Cerebellar nuclear complex (tissue), 1 donor: ENCODE data around the gene TTLL11.
A peak's percentile ranks its signal among the peaks of the same experiment; 100 is the strongest.
"Not testable (repeated sequence)": the region's sequence is repeated elsewhere in the genome, so short reads cannot be mapped to it uniquely, and the experiment has no call there.

Experiments
- DNase-seq, 2 experiments: peaks; one replicate each; lab custom pipeline; 2025; lab: John Stamatoyannopoulos, UW

The TTLL11 gene

DNA sequence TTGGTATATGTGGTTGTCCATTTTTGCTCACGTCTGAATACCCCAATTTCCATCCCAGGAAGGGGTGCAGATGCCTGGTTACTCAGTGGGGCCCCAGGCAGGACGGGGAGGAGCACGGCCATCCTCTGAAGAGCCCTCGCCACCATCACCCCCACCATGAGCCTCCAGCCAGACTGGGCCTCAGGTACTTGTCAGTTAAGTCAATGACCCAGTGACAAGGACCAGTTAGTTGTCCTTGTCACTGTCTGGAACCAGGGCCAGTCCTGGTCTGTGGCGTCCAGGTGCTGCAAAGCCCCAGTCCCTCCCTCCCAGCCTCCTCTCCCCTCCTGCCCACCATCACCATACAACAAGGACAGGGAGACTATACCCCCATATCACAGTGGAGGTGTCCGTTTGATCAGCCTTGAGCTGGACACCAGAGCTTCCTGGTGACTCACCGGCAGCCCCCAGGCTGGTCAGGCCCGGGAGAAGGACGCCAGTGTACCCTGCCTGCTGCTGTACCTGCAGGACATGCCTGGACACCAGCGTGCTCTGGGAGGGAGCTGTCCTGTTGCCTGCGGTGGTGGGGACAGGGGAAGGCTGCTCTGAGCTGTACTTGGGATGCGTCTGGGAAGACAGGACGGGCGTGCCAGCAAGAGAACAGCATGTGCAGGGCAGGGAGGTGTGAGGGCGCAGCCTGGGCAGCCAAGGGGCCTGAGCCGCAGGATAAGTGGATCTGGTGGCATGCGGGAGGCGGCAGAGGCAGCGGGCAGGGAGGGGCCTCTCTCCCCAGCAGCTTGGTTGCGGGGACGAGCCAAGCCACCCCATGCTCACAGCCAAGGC, 32.6 kb upstream of the TTLL11 start:
- peak in 1 of 2 experiments; percentile 18 for DNase-seq

DNA sequence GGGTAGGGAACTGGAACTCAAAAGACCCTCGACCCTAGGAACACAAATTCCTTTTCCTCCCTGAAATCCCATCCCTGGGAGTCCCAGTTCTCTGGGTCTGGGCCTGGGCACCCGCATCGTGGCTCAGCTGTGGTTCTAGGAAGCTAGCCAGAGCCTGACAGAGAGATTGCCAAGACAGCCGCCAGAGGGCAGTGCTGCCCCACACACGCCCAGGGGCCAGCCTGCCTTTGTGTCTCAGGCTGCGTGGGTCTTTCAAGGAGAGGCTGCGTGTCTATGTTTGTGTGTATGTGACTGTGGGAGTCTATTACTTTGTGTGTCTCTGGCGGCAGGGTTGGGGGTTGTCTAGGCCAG, 32.0 kb upstream of the TTLL11 start:
- peak in 1 of 2 experiments; percentile 52 for DNase-seq

DNA sequence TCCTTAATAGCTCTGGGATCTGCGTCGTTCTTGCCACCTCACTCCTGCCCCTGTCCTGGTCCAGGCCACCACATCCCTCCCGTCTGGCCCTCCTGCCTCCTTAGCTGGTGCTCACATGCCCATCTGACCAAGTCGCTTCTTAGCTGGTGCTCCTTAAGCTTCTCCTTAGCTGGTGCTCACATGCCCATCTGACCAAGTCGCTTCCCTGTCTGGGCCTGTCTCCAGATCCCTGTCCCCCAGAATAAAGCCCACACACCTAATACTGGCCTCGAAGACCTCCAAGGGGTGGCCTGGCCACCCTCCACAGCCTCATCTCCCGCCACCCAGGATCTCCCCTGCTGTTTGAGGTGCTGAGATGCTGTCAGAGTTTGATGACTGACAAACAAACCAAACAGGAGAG, 31.4 kb upstream of the TTLL11 start:
- DNase-seq: no peak

GRCh38 chr9:122124048-122124447, 30.9 kb upstream of the TTLL11 start:
- no peak for DNase-seq

DNA sequence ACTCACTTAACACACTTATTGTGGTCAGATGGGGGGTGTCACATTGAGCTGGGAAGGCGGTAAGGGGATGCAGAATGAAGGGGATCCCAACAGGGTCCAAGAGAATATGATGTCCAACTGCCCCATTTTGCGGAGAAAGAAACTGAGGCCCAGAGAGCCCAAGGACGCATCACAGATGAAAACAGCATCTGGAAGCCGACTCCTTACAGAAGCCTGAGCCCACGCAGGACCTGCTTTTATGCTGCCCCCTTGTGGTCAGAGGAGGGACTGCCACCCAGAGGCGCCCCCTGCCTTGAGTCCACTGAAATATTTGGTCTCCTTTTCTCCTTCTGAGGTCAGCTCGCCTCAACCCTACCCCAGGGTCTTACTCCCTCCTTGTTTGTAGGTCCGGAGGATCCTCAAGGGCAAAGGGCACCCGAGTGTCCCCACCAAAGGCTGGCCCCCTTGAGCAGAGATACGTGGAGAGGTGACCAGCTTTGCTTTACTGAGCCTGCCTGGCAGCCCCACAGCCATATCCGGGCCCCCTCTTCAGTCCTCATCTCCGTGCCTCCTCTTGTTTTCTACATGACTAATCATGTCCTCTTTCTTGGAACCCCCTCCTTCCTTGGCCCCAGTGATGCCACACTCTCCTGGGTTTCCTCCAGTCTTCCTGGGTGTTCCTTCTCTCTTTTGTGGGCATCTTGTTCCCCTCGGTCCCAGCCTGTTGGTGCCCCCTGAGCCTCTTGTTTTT, 30.0 kb upstream of the TTLL11 start:
- no peak for DNase-seq

GRCh38 chr9:122122468-122122867, 29.4 kb upstream of the TTLL11 start:
- DNase-seq: no peak

DNA sequence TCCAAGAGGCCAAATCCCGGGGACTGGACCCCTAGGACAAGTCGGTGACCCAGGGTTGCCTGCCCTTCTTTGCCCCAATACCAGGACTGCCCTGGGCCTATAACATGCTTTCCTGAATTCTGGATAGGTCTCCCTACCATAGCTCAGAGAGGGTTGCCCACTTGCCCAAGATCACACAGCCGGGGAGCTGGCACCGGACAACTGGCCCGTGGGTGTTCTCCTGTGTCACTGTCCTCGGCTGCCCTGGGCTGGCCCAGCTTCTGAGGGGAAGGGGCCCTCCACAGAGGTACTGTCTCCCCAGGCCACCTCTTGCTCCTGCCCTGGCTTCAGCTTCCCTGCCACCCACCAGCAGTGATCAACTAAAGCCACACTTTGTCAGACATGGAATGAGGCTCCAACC, 28.8 kb upstream of the TTLL11 start:
- DNase-seq: no peak

DNA sequence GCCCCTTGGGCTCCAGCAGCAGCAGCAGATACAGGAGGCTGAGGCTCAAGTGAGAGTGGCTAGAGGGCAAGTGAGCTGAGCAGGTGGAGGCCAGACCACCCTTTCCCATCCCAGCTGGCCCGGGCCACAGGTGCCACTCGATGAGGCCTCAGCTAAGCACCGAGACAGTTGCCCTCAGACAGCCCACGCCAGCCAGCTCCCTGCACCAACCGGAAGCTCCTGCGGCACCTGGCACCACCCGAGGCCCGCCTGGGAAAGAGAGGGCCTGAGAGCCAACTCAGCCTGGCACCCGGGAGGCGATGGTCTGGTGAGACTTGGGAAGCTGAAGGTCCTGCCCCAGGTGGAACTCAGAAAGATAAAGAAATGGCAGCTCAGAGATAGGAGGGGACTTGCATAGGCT, 28.3 kb upstream of the TTLL11 start:
- no peak for DNase-seq

- no peak for DNase-seq
Observed at GRCh38 chr9:122120316-122121071, 27.4 kb upstream of the TTLL11 start.

DNA sequence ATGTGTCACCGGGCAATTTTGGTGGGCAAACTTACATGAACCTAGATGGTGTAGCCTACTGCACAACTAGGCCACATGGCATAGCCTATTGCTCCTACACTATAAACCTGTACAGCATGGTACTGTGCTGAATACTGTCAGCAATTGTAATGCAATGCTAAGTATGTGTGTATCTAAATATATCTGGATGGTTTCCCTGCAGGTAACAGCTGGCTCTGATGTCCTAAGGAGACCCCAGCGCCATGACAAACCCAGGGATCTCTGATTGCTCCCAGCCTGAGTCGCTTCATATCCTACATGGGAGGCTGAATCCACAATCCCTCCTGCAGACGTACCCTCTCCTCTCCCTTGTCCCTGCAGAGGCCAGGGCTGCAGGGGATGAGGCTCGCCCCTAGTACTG, 26.6 kb upstream of the TTLL11 start:
- no peak for DNase-seq

DNA sequence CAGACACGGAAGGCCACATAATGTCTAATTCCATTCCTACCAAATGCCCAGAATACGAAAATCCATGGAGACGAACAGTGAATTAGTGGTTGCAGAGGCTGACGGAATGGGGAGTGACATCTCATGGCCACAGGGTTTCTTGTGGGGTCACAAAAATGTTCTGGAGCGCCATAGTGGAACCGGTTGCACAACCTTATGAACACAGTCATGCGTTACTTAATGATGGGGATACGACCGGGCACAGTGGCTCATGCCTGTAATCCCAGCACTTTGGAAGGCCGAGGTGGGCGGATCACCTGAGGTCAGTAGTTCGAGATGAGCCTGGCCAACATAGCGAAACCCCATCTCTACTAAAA, 26.0 kb upstream of the TTLL11 start:
- no peak for DNase-seq

GRCh38 chr9:122118343-122119165, 25.4 kb upstream of the TTLL11 start:
- DNase-seq: no peak

GRCh38 chr9:122117241-122117640, 24.1 kb upstream of the TTLL11 start:
- DNase-seq: not testable (repeated sequence)

- DNase-seq: no peak
Observed at GRCh38 chr9:122116448-122117173, 23.5 kb upstream of the TTLL11 start.

DNA sequence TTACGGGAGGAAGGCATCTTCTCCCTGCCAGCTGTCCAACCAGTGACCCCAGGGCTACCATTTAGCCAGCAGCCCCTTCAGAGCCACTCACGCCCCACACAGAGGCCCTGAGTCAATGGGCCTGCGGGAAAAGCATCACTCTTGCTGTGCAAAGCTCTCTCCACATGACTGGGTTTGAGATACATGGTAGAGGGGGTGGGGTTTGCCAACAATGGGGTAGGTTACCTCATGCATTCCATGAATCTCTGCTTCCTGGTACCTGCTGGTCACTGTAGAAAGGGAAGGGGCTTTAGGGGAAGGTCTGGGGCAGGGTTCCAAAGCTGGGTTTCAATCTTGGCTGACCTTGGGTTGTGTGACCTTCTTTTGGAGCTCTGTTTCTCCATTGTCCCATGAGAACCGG, 22.9 kb upstream of the TTLL11 start:
- DNase-seq: no peak

DNA sequence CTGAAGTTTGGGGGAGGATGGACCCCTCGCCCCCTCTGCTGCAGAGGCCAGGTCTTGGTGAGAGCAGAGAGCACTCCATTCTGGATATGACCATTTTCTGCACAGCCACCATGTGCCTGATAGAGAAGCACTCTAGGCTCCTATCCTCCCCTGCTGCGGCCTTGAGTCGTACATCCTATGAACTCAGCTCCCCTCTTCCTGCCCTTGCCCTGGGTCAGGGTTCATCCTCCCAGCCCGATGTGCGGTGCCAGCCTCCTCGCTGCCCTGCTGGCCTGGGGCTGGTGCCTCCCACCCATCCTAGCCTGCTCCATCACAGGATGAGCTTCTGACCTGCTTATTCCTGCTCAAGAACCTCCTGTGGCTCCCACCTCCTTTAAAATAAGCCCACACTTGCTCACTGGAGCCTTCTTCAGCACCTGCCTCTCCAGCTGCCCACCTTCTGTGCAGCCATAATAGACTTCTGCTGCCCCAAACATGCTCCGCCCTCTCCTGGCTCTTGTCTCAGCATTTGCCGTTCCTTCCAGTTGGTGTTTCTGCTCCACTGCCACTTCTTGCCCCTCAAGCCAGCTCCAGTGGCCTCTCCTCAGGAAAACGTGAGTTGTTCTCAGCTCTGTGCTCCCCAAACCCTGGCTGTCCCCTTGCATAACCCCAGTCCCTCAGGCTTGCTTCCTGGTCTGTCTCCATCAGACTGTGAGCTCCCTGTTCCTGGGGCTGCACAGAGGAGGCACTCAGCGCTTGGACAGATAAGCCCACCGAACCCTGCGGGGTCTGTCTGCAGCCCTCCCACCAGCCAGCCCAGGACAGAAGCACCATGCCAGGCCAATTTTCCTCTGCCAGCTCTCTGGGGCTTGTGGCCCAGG, 22.3 kb upstream of the TTLL11 start:
- DNase-seq: no peak

DNA sequence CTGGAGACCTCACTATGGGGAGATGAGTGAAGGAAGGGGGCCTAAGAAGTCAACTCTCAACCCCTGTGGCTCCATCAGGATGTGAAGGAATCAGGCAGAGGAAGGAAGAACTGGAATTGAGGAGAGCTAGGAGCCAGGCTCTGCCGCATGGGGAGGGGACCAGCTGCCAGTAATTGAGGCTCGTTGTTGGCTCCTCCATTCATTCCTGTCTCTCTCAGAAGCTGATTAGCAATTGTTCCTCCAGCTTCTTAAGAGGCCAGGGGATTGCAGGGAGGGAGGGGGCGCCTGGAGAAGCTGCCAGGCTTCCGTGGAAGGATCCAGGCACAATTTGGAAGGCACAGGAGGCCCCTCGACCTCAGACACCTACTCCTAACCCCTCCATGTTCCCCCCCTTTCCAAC, 20.5 kb upstream of the TTLL11 start:
- no peak for DNase-seq

- no peak for DNase-seq
Observed at GRCh38 chr9:122112238-122112637, 19.1 kb upstream of the TTLL11 start.

DNA sequence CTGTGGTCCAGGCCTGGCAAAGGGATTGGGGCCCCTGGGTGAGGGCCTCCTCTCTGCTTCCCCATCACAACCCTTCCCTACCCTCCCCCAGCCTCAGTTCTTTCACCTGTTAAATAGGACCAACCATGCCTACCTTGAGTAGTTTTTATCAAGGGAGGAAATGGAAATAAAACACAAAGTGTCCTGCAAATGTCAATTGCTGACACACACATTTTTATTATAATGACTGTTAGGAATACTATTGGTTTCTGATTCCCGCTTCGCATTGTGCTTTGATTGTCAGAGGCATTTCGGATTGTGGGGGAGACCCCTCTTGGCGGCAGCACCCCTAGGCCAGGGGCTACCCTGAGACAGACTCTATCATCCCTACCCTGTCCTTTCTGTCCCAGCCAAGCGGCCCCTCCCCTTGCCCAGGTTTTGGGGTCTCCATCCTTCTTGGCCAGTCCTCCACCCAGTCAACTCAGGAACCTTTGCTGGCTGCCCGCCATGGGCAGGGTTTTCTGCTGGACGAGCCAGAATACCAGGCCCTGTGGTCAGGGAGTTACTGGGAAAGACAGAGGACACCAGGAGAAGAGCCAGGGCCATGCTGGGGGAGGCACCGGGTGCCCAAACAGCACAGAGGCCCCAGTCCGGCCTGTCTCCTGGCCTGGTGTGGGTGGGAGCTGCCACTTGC, 18.4 kb upstream of the TTLL11 start:
- no peak for DNase-seq
